A549 (cell line): ENCODE measurements around the gene ABCB8. TPM values are rescaled to one million over a fixed set of nuclear protein-coding genes. Genes with fewer than 3 reads are reported as not detected.
"Not testable (repeated sequence)": the region's sequence is repeated elsewhere in the genome, so short reads cannot be mapped to it uniquely, and the experiment has no call there.

ENCODE experiments used
- ATAC-seq, 2 experiments: fragments of 200-7000 bp in 1 of 2; fragments of >200 bp in 1 of 2; cut with Nextera tagmentation in 1 of 2; cut with Tn5 transposase in 1 of 2; 3 replicates each; pipeline versions ENCODE4 v1.8.0 to v1.9.1; 2018 to 2020; ENCODE audit warnings: mild to moderate bottlenecking in 1 of 2, moderate library complexity in 1 of 2
- CTCF ChIA-PET: fragments of 300-600 bp; sonication (Branson Sonifier 250); formaldehyde crosslinking; extraction: SDS; loops from one replicate; lab custom pipeline; 2021; ENCODE audit warnings: antibody characterized with exemption, inconsistent platforms; lab: Yijun Ruan, JAX
- POLR2A ChIA-PET: fragments of 350-600 bp; formaldehyde crosslinking; extraction: SDS; loops from one replicate; lab custom pipeline; 2021; ENCODE audit warnings: antibody characterized with exemption, inconsistent platforms; lab: Yijun Ruan, JAX
- DNase-seq, 2 experiments: peaks; one replicate each; pipeline versions ENCODE4 v3.0.0 to v3.0.0-alpha.2; 2011 to 2016; ENCODE audit warnings: low read depth in 1 of 2, low spot score in 1 of 2
- FAIRE-seq: peaks from 2 replicates; lab custom pipeline; 2011; peaks lifted over from hg19 to GRCh38; lab: Jason Lieb, UNC
- H3K27ac ChIP-seq, 2 experiments: fragments of >200 bp; sonication (Bioruptor Twin); formaldehyde crosslinking; 3 replicates each; pipeline ENCODE4 v1.5.1; 2016 to 2017
- H3K4me1 ChIP-seq: fragments of >200 bp; sonication (Bioruptor Twin); formaldehyde crosslinking; 3 replicates; pipeline ENCODE4 v1.6.1; 2016
- H3K4me2 ChIP-seq: fragments of >200 bp; sonication (Bioruptor Twin); formaldehyde crosslinking; 3 replicates; pipeline ENCODE4 v1.6.1; 2016
- H3K4me3 ChIP-seq: fragments of >200 bp; sonication (Bioruptor Twin); formaldehyde crosslinking; 3 replicates; pipeline ENCODE4 v1.5.1; 2016
- H3K9me3 ChIP-seq: fragments of >200 bp; sonication (Bioruptor Twin); formaldehyde crosslinking; 3 replicates; pipeline ENCODE4 v1.6.1; 2016
- CBX2 ChIP-seq: fragments of 200-600 bp; sonication (generic); IDR thresholded peaks from 2 replicates; pipeline ENCODE4 v1.6.1; 2016; ENCODE audit warnings: low read depth, mild to moderate bottlenecking, borderline replicate concordance
- CEBPB ChIP-seq, 2 experiments: fragments of >200 bp in 1 of 2; sonication (Bioruptor Twin) in 1 of 2; formaldehyde crosslinking in 1 of 2; IDR thresholded peaks; 2 replicates each; pipeline ENCODE4 v1.6.1; 2012 to 2016
- CHD4 ChIP-seq: fragments of 200-600 bp; sonication (generic); IDR thresholded peaks from 2 replicates; pipeline ENCODE4 v1.6.1; 2016; ENCODE audit warnings: antibody characterized with exemption, mild to moderate bottlenecking, borderline replicate concordance
- CTCF ChIP-seq: fragments of >200 bp; sonication (Bioruptor Twin); formaldehyde crosslinking; IDR thresholded peaks from 3 replicates; pipeline ENCODE4 v1.5.1; 2016
- EHF ChIP-seq: fragments of 250-450 bp; sonication (Bioruptor Pico); IDR thresholded peaks from 2 replicates; pipeline ENCODE4 v1.5.0; 2020; ENCODE audit warnings: mild to moderate bottlenecking
- FOXS1 ChIP-seq: fragments of 250-450 bp; sonication (Bioruptor Pico); IDR thresholded peaks from 2 replicates; pipeline ENCODE4 v1.5.0; 2020; ENCODE audit warnings: mild to moderate bottlenecking, moderate library complexity
- GATA3 ChIP-seq: IDR thresholded peaks from 2 replicates; pipeline ENCODE4 v1.6.1; 2012; ENCODE audit warnings: borderline replicate concordance
- HDAC2 ChIP-seq: fragments of 200-600 bp; sonication (generic); IDR thresholded peaks from 2 replicates; pipeline ENCODE4 v1.6.1; 2016
- JUN ChIP-seq, 2 experiments: fragments of >200 bp; sonication (Bioruptor Twin); formaldehyde crosslinking; IDR thresholded peaks; 2 replicates in 1 of 2; 3 replicates in 1 of 2; pipeline ENCODE4 v1.6.1; 2016 to 2017
- PHF8 ChIP-seq: fragments of 200-600 bp; sonication (generic); IDR thresholded peaks from 2 replicates; pipeline ENCODE4 v1.6.1; 2016; ENCODE audit warnings: low read depth, mild to moderate bottlenecking, antibody characterized with exemption, moderate library complexity, borderline replicate concordance
- RNF2 ChIP-seq: fragments of 200-600 bp; sonication (generic); IDR thresholded peaks from 2 replicates; pipeline ENCODE4 v1.6.1; 2016; ENCODE audit warnings: low read depth, mild to moderate bottlenecking, antibody characterized with exemption, moderate library complexity, borderline replicate concordance
- TFCP2L1 ChIP-seq: fragments of 250-450 bp; sonication (Bioruptor Pico); IDR thresholded peaks from 2 replicates; pipeline ENCODE4 v1.5.0; 2021; ENCODE audit warnings: mild to moderate bottlenecking
- TP53 ChIP-seq: fragments of 250-450 bp; sonication (Bioruptor Pico); IDR thresholded peaks from 2 replicates; pipeline ENCODE4 v1.5.0; 2021; ENCODE audit warnings: mild to moderate bottlenecking, moderate library complexity
- USF2 ChIP-seq: fragments of 450-650 bp; IDR thresholded peaks from 2 replicates; pipeline ENCODE4 v1.6.1; 2014; ENCODE audit warnings: antibody characterized with exemption
- ZSCAN20 ChIP-seq: fragments of 250-450 bp; sonication (Bioruptor Pico); IDR thresholded peaks from 2 replicates; pipeline ENCODE4 v1.8.0; 2022; ENCODE audit warnings: mild to moderate bottlenecking, moderate library complexity
- WGBS: methylation state at CpG from one replicate; pipeline ENCODE4 v1.1.6; 2017; ENCODE audit errors: missing lambda C conversion rate; 5-methylcytosine and 5-hydroxymethylcytosine counted together
- polyA plus RNA-seq, 4 experiments: library from polyadenylated mRNA; depleted of rRNA in 3 of 4; stranded (reverse); fragments of >200 nt; fragmentation: RNase III in 1 of 4; extraction: RNeasy Plus Mini Kit Qiagen cat#74134 plus additional on column Dnase treatment in 1 of 4; gene quantifications; 2 replicates in 3 of 4; 3 replicates in 1 of 4; pipeline ENCODE4 v1.2.3, GENCODE V29; 2011 to 2017

Gene ABCB8
- polyA plus RNA-seq, 2 of the 4 experiments (the other 2 are of a cell fraction): 19.6 to 41.1 TPM

GRCh38 chr7:151026771-151027727 is 1.2 kb upstream of the ABCB8 start:
- not testable (repeated sequence) for FAIRE-seq, H3K4me3 ChIP-seq, H3K9me3 ChIP-seq, ATAC-seq, DNase-seq
- ChIA-PET POLR2A (interaction anchor here (0.8 to 1.5 kb wide), 6 partner anchors 8 to 649 kb away, joined by 3 to 6 read pairs (median 4); partner anchors contain the start of genes ABCF2 and CDK5), CTCF (interaction anchor here (1.4 to 3.6 kb wide), 8 partner anchors 9 to 85 kb away, joined by 4 to 28 read pairs (median 14); no protein-coding TSS in a partner anchor)
- H3K4me2 ChIP-seq: peak overlapping the region; percentile 74
- peaks cover 21% of the 10 kb centered on the region; the same call in 2 of the 3 replicates for H3K4me1 ChIP-seq
- peak overlapping the region in 1 of 2 experiments; percentile 83; a peak in 2 of 6 replicates for H3K27ac ChIP-seq
- 49% methylated on average over 19 of the region's 19 CpGs for WGBS
- TF ChIP-seq EHF (CRISPR knock-in tag) (0 out of 2 replicates have a peak, but pooled peaks have one; percentile 56), ZSCAN20 (CRISPR knock-in tag) (0 out of 2 replicates have a peak, but pooled peaks have one; percentile 18)

GRCh38 chr7:151027728-151028130 is 521 bp upstream of the ABCB8 start:
- FAIRE-seq, ATAC-seq, DNase-seq, H3K9me3 ChIP-seq: not testable (repeated sequence)
- Histone ChIP-seq H3K27ac (peak overlapping the region; percentile 56 to 83; a peak in 5 of 6 replicates), H3K4me3 (peak overlapping the region; percentile 49), H3K4me1 (peaks cover 21% of the 10 kb centered on the region; the same call in 2 of the 3 replicates), H3K4me2 (peak overlapping the region; percentile 74)
- CTCF ChIA-PET: interaction anchor here (1.1 to 3.6 kb wide), 13 partner anchors 10 to 85 kb away, joined by 3 to 28 read pairs (median 7); partner anchors contain the start of genes CDK5 and SLC4A2
- 26% methylated on average over 16 of the region's 16 CpGs for WGBS
- TF ChIP-seq USF2 (peak; percentile 76), TP53 (CRISPR knock-in tag) (0 out of 2 replicates have a peak, but pooled peaks have one; percentile 52), PHF8 (peak; percentile 37; the same call in 1 of the 2 replicates)
- POLR2A ChIA-PET: interaction anchor here (0.8 to 1.5 kb wide), 10 partner anchors 9 to 650 kb away, joined by 3 to 15 read pairs (median 5); partner anchors contain the start of genes ABCF2, CDK5 and SLC4A2

GRCh38 chr7:151028948-151029501 is 775 bp downstream of the ABCB8 start:
- Histone ChIP-seq H3K27ac (peak overlapping the region; percentile 73 to 90), H3K9me3 (no peaks in the 10 kb centered on the region), H3K4me2 (peak overlapping the region; percentile 96), H3K4me1 (peaks cover 21% of the 10 kb centered on the region; the same call in 2 of the 3 replicates), H3K4me3 (peak overlapping the region; percentile 49)
- ATAC-seq (no peak), DNase-seq (no peak), FAIRE-seq (no peak)
- ChIA-PET CTCF (interaction anchor here (1.0 to 3.6 kb wide), 18 partner anchors 10 to 95 kb away, joined by 3 to 28 read pairs (median 5); partner anchors contain the start of genes CDK5 and SLC4A2), POLR2A (interaction anchor here (1.3 to 1.5 kb wide), 8 partner anchors 10 to 651 kb away, joined by 4 to 15 read pairs (median 5); partner anchors contain the start of genes ABCF2, CDK5 and SLC4A2)
- TF ChIP-seq CTCF: no peak; the same call in 2 of the 3 replicates
- no peak for TF ChIP-seq CBX2
- TF ChIP-seq TFCP2L1: no peak
- TF ChIP-seq GATA3: no peak
- TF ChIP-seq RNF2: no peak
- TF ChIP-seq HDAC2: no peak
- TF ChIP-seq PHF8: 0 out of 2 replicates have a peak, but pooled peaks have one; percentile 7
- TF ChIP-seq JUN (IDR thresholded peaks at IDR 0.05): no peak
- 0 out of 2 replicates have a peak, but pooled peaks have one; percentile 77 for TF ChIP-seq CHD4
- 0 out of 2 replicates have a peak, but pooled peaks have one; percentile 50 for TF ChIP-seq TP53 (CRISPR knock-in tag)
- no peak for TF ChIP-seq FOXS1
- no peak for TF ChIP-seq CEBPB (IDR thresholded peaks at IDR 0.05)
- 32% methylated on average over 17 of the region's 17 CpGs for WGBS
